ENCODE data around the gene LSM2.
"Not testable (repeated sequence)": the region's sequence is repeated elsewhere in the genome, so short reads cannot be mapped to it uniquely, and the experiment has no call there.

The LSM2 gene

DNA sequence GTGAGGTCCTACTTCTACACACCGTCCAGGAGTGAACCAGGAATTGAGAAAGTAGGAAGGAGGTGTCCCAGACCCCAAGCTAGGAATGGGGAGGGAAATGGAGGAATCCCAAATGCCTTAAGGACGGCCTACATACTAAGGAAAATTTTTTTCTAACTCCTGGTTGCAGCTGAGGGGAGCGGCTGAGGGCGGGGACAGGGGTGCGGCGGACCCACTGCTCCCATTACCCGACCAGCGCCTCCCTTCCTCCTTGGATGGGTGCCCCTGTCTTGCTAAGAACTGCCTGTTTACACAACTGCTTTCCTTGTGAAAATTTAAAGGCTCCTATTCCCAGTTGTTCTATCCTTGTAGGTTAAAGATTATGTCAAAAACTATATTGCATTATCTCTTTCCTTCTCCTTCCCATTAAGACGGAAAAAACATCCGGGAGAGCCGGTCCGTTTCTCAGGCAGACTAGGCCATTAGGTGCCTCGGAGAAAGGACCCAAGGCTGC is 20.1 kb upstream of the LSM2 start:
- DNase-seq: no peak

- no peak for DNase-seq
Measured at GRCh38 chr6:31825553-31825952, 18.8 kb upstream of the LSM2 start.

GRCh38 chr6:31823592-31824196 is 16.9 kb upstream of the LSM2 start:
- DNase-seq: peak in 1 of 2 donors; percentile 5

- peak; percentile 63 to 92 for DNase-seq
Measured at GRCh38 chr6:31822036-31822821, 15.5 kb upstream of the LSM2 start.

DNA sequence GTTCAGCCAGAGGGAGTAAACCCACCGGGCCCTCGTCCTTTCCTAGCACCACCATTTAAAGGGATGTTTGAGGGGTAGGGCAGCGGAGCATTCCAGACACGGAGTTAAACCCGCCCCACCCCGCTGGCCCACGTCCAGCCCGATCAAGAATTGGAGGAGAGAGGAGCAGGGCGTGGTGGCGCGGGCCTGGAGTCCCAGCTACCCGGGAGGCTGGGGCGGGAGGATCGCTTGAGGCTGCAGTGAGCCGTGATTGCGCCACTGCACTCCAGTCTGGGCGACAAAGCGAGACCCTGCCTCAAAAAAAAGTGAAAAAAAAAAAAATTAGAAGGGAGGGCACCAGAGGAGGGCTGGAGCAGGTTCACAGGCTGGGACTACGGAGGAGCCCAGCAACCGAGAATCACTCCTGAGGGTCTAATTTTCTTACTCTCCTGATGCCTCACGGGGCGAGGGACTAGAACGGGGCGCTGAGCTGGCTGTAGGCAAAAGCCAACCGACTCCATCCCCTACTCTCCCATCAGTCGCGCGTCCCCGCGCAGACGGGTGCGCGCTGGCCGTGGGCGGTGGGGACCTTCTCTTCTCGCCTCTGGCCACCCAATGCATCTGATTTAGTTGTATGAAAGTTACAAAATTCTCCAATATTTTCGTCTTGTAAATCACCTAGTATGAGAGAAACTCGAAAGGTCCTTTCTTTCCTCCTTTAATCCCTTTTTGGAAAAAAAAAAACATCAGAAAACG is 14.7 kb upstream of the LSM2 start:
- peak in 1 of 2 donors; percentile 57 for DNase-seq

DNA sequence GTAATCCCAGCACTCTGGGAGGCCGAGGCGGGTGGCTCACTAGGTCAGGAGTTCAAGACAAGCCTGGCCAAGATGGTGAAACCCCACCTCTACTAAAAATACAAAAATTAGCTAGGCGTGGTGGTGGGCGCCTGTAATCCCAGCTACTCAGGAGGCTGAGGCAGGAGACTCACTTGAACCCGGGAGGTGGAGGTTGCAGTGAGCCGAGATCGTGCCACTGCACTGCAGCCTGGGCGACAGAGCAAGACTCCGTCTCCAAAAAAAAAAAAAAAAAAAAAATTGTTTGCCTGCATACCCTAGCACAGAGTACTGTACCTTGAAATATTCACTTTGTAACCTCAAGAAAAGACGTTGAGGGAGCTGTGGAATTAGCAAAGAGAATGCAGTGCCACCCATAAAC is 13.6 kb upstream of the LSM2 start:
- not testable (repeated sequence) for DNase-seq

DNA sequence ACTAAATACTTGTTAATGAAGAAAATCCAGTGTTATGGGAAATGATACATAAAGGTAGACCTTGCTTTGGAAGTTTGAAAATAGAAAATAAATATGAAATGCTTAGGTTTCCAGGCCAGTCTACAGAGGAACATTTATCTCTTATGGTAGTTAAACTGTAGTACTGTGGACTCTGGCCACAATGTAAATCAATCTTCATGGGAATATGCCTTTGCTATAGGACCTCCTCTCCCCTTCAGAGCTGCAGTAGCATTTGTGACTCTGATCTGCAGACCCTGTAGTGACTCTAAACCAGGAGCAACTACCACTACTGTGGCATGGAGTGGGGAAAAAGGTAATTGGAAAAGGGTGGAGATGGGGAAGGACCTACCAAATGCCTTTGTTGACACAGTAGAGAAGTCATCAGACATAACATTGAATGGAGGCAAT is 13.1 kb upstream of the LSM2 start:
- no peak for DNase-seq

- DNase-seq: not testable (repeated sequence)
Measured at GRCh38 chr6:31817929-31818511, 11.3 kb upstream of the LSM2 start.

GRCh38 chr6:31817133-31817928 is 10.6 kb upstream of the LSM2 start:
- peak in 1 of 2 donors; percentile 7 for DNase-seq

DNA sequence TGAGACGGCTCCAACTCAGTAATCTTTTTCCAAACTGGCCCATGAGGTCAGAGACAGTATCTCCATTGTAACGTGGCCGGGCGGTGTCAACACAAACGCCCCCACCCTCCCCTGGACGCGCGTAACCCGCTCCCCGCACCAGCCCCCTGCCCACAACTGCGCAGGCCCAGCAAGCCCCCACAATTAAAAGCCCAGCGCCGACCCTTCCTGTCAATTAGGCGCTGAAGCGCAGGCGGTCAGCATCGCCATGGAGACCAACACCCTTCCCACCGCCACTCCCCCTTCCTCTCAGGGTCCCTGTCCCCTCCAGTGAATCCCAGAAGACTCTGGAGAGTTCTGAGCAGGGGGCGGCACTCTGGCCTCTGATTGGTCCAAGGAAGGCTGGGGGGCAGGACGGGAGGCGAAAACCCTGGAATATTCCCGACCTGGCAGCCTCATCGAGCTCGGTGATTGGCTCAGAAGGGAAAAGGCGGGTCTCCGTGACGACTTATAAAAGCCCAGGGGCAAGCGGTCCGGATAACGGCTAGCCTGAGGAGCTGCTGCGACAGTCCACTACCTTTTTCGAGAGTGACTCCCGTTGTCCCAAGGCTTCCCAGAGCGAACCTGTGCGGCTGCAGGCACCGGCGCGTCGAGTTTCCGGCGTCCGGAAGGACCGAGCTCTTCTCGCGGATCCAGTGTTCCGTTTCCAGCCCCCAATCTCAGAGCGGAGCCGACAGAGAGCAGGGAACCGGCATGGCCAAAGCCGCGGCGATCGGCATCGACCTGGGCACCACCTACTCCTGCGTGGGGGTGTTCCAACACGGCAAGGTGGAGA is 8.5 kb upstream of the LSM2 start, which contains the start of the genes HSPA1A and HSPA1L:
Gene HSPA1A, plus strand, starts transcription at position 519 of the 814 bp plus-strand sequence. Its CDS starts 214 bp downstream, at position 733.
Gene HSPA1L, minus strand, starts transcription at position 259 of the 814 bp plus-strand sequence. CDS start 3,311 bp downstream, outside the sequence.
- peak; percentile 77 to 83 for DNase-seq

- peak; percentile 74 to 80 for DNase-seq
Measured at GRCh38 chr6:31814677-31815024, 7.9 kb upstream of the LSM2 start.

GRCh38 chr6:31813465-31813849 is 6.7 kb upstream of the LSM2 start:
- no peak for DNase-seq

DNA sequence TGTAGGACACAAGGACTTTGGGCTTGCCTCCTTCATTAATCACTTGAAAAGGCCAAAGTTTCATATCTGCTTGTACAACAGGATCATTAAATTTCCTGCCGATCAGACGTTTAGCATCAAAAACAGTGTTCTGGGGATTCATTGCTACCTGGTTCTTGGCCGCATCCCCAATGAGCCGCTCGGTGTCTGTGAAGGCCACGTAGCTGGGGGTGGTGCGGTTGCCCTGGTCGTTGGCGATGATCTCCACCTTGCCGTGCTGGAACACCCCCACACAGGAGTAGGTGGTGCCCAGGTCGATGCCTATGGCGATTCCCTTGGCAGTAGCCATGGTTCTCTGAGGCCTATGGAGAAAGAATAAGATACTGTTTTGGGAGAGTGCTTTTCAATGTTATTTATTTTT is 4.9 kb upstream of the LSM2 start:
- DNase-seq: no peak

DNA sequence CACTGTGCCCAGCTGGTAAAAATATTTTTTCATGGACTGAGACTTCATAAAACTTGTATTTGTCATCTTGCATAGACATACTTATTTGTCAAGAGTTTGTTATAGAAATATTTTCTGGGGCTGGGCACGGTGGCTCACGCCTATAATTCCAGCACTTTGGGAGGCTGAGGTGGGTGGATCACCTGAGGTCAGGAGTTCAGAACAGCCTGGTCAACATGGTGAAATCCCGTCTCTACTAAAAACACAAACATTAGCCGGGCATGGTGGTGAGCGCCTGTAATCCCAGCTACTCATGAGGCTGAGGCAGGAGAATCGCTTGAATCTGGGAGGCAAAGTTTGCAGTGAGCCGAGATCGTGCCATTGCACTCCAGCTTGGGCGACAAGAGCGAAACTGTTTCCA is 1.8 kb upstream of the LSM2 start:
- DNase-seq: not testable (repeated sequence)

DNA sequence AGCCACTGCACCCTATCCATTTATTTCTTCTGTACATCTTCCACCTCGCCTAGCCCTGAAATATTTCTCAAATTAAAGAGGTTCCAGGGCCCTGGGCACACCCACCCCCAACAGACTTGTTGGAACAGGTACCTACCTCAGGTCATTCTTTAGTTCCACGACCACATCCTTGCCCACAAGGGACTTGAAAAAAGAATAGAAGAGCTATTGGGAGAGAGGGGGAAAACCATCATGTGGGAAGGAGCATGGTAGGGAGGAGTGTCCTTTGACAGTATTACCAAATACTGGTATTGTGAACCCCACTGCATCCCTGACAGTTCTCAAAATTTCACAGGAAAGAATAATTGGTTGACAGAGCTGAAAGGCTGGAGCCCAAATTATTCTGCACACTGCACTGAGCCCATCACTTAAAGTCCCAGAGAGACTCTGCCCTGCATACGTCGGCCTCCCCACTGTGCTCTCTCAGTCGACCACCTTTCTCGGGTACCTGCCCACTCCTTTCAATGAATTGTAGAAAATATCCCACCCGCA is 762 bp downstream of the LSM2 start:
- DNase-seq: no peak

DNA sequence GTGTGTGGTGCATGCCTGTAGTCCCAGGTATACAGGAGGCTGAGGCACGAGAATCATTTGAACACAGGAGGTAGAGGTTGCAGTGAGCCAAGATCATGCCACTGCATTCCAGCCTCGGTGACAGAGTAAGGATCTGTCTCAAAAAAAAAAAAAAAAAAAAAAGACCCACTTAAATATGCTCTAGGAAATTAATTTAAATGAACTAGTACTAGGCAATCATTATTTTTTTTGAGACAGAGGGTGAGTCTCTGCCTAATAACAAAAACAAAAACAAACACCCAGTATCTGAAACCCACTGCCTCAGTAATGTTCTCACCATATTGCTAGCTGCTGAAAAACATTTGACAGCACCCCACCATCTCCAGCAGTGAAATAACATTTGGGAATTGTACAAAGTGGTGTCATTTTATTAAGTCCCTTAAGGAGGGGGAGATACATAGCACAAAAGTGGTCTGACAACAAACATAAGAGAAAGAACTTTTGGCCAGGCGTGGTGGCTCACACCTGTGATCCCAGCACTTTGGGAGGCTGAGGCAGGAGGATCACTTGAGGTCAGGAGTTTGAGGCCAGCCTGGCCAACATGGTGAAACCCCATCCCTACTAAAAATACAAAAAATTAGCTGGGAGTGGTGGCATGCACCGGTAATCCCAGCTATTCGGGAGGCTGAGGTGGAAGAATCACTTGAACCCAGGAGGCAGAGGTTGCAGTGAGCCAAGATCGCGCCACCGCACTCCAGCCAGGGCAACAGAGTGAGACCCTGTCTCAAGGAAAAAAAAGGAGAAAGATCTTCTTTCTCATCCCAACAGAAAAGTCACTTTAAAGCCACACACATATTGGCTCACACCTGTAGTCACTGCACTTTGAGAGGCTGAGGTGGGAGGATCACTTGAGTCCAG is 5.5 kb downstream of the LSM2 start:
- DNase-seq: not testable (repeated sequence)

DNA sequence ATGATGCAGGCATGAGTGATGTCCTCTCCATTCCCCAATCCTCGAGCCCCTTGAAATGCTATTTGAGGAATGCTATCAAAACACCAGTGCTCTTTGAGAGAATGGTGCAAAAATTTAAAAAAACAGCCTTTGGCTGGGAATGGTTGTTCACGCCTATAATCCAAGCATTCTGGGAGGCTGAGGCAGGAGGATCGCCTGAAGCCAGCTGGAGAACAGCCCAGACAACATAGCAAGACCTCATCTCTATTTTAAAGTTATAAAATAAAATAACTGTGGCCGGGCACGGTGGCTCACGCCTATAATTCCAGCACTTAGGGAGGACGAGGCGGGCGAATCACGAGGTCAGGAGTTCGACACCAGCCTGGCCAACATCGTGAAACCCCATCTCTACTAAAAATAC is 7.0 kb downstream of the LSM2 start:
- DNase-seq: no peak

DNA sequence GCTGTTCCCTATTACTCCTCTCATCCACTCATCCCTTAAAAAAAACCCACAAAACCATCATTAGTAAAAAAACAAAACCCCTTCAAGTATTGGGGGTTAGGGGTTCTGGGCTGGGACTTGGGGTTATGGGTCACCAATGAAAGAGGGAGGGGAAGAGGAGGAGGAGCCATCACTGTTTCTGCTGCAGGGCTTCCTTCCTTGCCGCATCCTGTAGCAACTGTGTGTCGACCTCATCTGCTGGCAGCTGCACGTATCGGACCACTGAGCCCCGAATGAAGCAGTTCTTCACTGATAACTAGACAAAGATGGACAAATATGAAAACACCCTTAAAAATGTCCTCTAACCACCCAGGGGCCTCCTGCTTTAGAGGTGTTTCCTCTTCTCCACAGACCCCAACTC is 9.2 kb downstream of the LSM2 start:
- DNase-seq: no peak

DNA sequence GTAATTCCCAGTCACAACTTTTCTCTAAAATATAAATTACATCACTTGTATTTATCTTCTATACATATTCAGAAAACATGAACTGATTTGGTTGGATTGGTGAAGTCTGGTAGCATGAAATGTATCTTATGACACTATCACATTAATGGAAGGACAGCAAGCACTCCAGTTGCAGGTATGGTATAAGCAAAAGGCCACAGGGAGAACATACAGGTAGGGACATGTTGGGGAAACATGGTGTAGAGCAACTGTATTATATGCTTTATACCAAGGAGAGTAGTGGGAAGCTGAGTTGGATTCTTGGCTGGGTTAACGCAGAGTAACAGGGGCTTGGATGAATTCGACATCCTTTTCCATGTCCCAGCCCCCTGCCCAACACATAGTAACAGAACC is 9.8 kb downstream of the LSM2 start:
- no peak for DNase-seq
